ENCODE results near the gene NFS1. TPM values are rescaled to one million over a fixed set of nuclear protein-coding genes. Genes with fewer than 3 reads are reported as not detected.

The NFS1 gene
- polyA plus RNA-seq, 1 donor (not counting 4 experiments of a cell fraction or from before 2014, with no cell fraction given): 39.6 TPM

GRCh38 chr20:35650632-35651031 lies 48.5 kb downstream of the NFS1 start:
- dilution Hi-C loops (cut with MboI; ENCODE audit: extremely low pct_ligation_motif_present, low sequenced_read_pairs): no loop called here
- FAIRE-seq (no peak), DNase-seq (ENCODE audit: low read depth, low spot score) (no peak)
- no peak overlapping the region for H3K27ac ChIP-seq (ENCODE audit: control insufficient read depth, insufficient read depth, low read length)
- H3K9me1 ChIP-seq (ENCODE audit: control insufficient read depth, extremely low read depth, insufficient read depth, low read length): no peaks in the 10 kb centered on the region
- H3K9me3 ChIP-seq (ENCODE audit: control insufficient read depth, low read depth, low read length): no peaks in the 10 kb centered on the region
- H3K27me3 ChIP-seq (ENCODE audit: control insufficient read depth, extremely low read depth, insufficient read depth, low read length): no peaks in the 10 kb centered on the region
- H3K9ac ChIP-seq (ENCODE audit: control insufficient read depth, extremely low read depth, insufficient read depth, low read length): no peak overlapping the region
- H3K4me1 ChIP-seq (ENCODE audit: control insufficient read depth, extremely low read depth, insufficient read depth, low read length): peaks cover 2% of the 10 kb centered on the region
- H3K4me3 ChIP-seq (ENCODE audit: control insufficient read depth in 2 of 3, extremely low read depth in 1 of 3, insufficient read depth in 2 of 3, low read depth in 1 of 3, low read length in 3 of 3): no peak overlapping the region
- TF ChIP-seq CTCF (optimal IDR thresholded peaks at IDR 0.05 in 1 of 3, IDR thresholded peaks at IDR 0.05 in 1 of 3, conservative IDR thresholded peaks at IDR 0.05 in 1 of 3; ENCODE audit: extremely low read depth in 1 of 3, insufficient read depth in 2 of 3, low read length in 3 of 3) (no peak), EZH2 (IDR thresholded peaks at IDR 0.05; ENCODE audit: low read length) (no peak)
- peaks cover 94% of the 10 kb centered on the region for H3K79me2 ChIP-seq (ENCODE audit: control insufficient read depth, insufficient read depth, low read length)
- H3K4me2 ChIP-seq (ENCODE audit: control insufficient read depth, extremely low read depth, insufficient read depth, low read depth, low read length): no peak overlapping the region
- H2AFZ ChIP-seq (ENCODE audit: control insufficient read depth, low read length): no peak overlapping the region
- peaks cover 15 to 38% of the 10 kb centered on the region in 2 experiments for H3K36me3 ChIP-seq (ENCODE audit: control insufficient read depth in 2 of 2, extremely low read depth in 1 of 2, insufficient read depth in 2 of 2, low read length in 2 of 2)
- H4K20me1 ChIP-seq (ENCODE audit: control insufficient read depth, extremely low read depth, insufficient read depth, low read length): peaks cover 35% of the 10 kb centered on the region

- H3K9me3 ChIP-seq (ENCODE audit: control insufficient read depth, low read depth, low read length): no peaks in the 10 kb centered on the region
- H3K9ac ChIP-seq (ENCODE audit: control insufficient read depth, extremely low read depth, insufficient read depth, low read length): no peak overlapping the region
- H3K4me1 ChIP-seq (ENCODE audit: control insufficient read depth, extremely low read depth, insufficient read depth, low read length): peaks cover 9% of the 10 kb centered on the region
- TF ChIP-seq CTCF (optimal IDR thresholded peaks at IDR 0.05 in 1 of 3, IDR thresholded peaks at IDR 0.05 in 1 of 3, conservative IDR thresholded peaks at IDR 0.05 in 1 of 3; ENCODE audit: extremely low read depth in 1 of 3, insufficient read depth in 2 of 3, low read length in 3 of 3) (no peak), EZH2 (IDR thresholded peaks at IDR 0.05; ENCODE audit: low read length) (no peak)
- H3K4me3 ChIP-seq (ENCODE audit: control insufficient read depth in 2 of 3, extremely low read depth in 1 of 3, insufficient read depth in 2 of 3, low read depth in 1 of 3, low read length in 3 of 3): no peak overlapping the region
- no peak overlapping the region for H3K27ac ChIP-seq (ENCODE audit: control insufficient read depth, insufficient read depth, low read length)
- H3K36me3 ChIP-seq (ENCODE audit: control insufficient read depth in 2 of 2, extremely low read depth in 1 of 2, insufficient read depth in 2 of 2, low read length in 2 of 2): peaks cover 7 to 26% of the 10 kb centered on the region in 2 experiments
- H3K27me3 ChIP-seq (ENCODE audit: control insufficient read depth, extremely low read depth, insufficient read depth, low read length): no peaks in the 10 kb centered on the region
- H2AFZ ChIP-seq (ENCODE audit: control insufficient read depth, low read length): no peak overlapping the region
- dilution Hi-C loops (cut with MboI; ENCODE audit: extremely low pct_ligation_motif_present, low sequenced_read_pairs): no loop called here
- H3K4me2 ChIP-seq (ENCODE audit: control insufficient read depth, extremely low read depth, insufficient read depth, low read depth, low read length): no peak overlapping the region
- H4K20me1 ChIP-seq (ENCODE audit: control insufficient read depth, extremely low read depth, insufficient read depth, low read length): peaks cover 27% of the 10 kb centered on the region
- H3K79me2 ChIP-seq (ENCODE audit: control insufficient read depth, insufficient read depth, low read length): peaks cover 93% of the 10 kb centered on the region
- FAIRE-seq (no peak), DNase-seq (ENCODE audit: low read depth, low spot score) (no peak)
- H3K9me1 ChIP-seq (ENCODE audit: control insufficient read depth, extremely low read depth, insufficient read depth, low read length): peaks cover 5% of the 10 kb centered on the region
Observed at GRCh38 chr20:35648836-35649235, 50.3 kb downstream of the NFS1 start.

Measured in keratinocyte (primary cell).